GM12878 (cell line): Measurements from ENCODE around the gene CGB2. TPM values are rescaled to one million over a fixed set of nuclear protein-coding genes. Genes with fewer than 3 reads are reported as not detected.
A peak's percentile ranks its signal among the peaks of the same experiment; 100 is the strongest.

Source experiments
- ATAC-seq: fragments of 200-7000 bp; cut with Tn5 transposase; 3 replicates; pipeline ENCODE4 v1.9.1; 2020; ENCODE audit warnings: mild to moderate bottlenecking, moderate library complexity
- BruUV-seq: library from RNA; stranded (reverse); fragments of 400-500 nt; replicated peaks from 2 replicates; lab custom pipeline; 2021; lab: Mats Ljungman, UMichigan
- CTCF ChIA-PET: fragments of 300-600 bp; sonication (Branson Sonifier 250); formaldehyde crosslinking; extraction: SDS; loops from one replicate; lab custom pipeline; 2021; ENCODE audit warnings: inconsistent platforms; lab: Yijun Ruan, JAX
- POLR2A ChIA-PET: fragments of 350-600 bp; formaldehyde crosslinking; extraction: SDS; loops from one replicate; lab custom pipeline; 2021; ENCODE audit warnings: inconsistent platforms; lab: Charles Lee
- RAD21 ChIA-PET: fragments of 300-600 bp; sonication (Branson Sonifier 250); formaldehyde crosslinking; loops from one replicate; lab custom pipeline; 2023; ENCODE audit warnings: antibody characterized with exemption; ENCODE audit not compliant: unreplicated experiment; lab: Charles Lee
- SMC1A ChIA-PET: fragments of 300-600 bp; sonication (Branson Sonifier 250); formaldehyde crosslinking; loops from one replicate; lab custom pipeline; 2023; ENCODE audit not compliant: unreplicated experiment, uncharacterized antibody; lab: Charles Lee
- DNase-seq: peaks from one replicate; pipeline ENCODE4 v3.0.0-alpha.2; 2011; ENCODE audit warnings: low read depth, low spot score
- FAIRE-seq: peaks from 3 replicates; lab custom pipeline; 2011; peaks lifted over from hg19 to GRCh38; lab: Jason Lieb, UNC
- H2AFZ ChIP-seq: 2 replicates; pipeline ENCODE4 v1.6.0; 2011; ENCODE audit warnings: low read depth, low read length, control low read depth; ENCODE audit not compliant: control insufficient read depth
- H3K27ac ChIP-seq: 2 replicates; pipeline ENCODE4 v1.5.1; 2011; ENCODE audit warnings: control low read depth; ENCODE audit not compliant: control insufficient read depth, insufficient read depth
- H3K27me3 ChIP-seq, 2 experiments: replicated peaks in 1 of 2; 2 replicates each; pipeline versions ENCODE4 v1.6.0 to v1.6.1; 2011; ENCODE audit warnings: low read length in 1 of 2; ENCODE audit not compliant: control insufficient read depth in 2 of 2, insufficient read depth in 2 of 2
- H3K36me3 ChIP-seq, 2 experiments: 2 replicates each; pipeline ENCODE4 v1.5.1; 2011; ENCODE audit warnings: low read length in 1 of 2; ENCODE audit not compliant: control insufficient read depth in 2 of 2, insufficient read depth in 2 of 2
- H3K4me1 ChIP-seq: 2 replicates; pipeline ENCODE4 v1.6.1; 2011; ENCODE audit warnings: mild to moderate bottlenecking, low read length, moderate library complexity, mixed read lengths; ENCODE audit not compliant: control insufficient read depth, insufficient read depth
- H3K4me2 ChIP-seq: 2 replicates; pipeline ENCODE4 v1.6.0; 2011; ENCODE audit warnings: control low read depth; ENCODE audit not compliant: control insufficient read depth, insufficient read depth
- H3K4me3 ChIP-seq: fragments of 200-600 bp; sonication (generic); 2 replicates; pipeline ENCODE4 v1.5.1; 2016
- H3K79me2 ChIP-seq: 2 replicates; pipeline ENCODE4 v1.6.0; 2011; ENCODE audit warnings: low read length; ENCODE audit not compliant: control insufficient read depth, insufficient read depth
- H3K9ac ChIP-seq: 2 replicates; pipeline ENCODE4 v1.8.0; 2011; ENCODE audit warnings: low read length, control low read depth, mixed read lengths; ENCODE audit not compliant: control insufficient read depth, insufficient read depth
- H3K9me3 ChIP-seq: replicated peaks from 3 replicates; pipeline ENCODE4 v1.5.1; 2011; ENCODE audit warnings: mild to moderate bottlenecking, low read length; ENCODE audit not compliant: control insufficient read depth, insufficient read depth
- H4K20me1 ChIP-seq: 2 replicates; pipeline ENCODE4 v1.6.0; 2011; ENCODE audit not compliant: control insufficient read depth, insufficient read depth
- BACH1 ChIP-seq: fragments of 450-650 bp; IDR thresholded peaks from 2 replicates; pipeline ENCODE4 v1.6.1; 2017; ENCODE audit warnings: mild to moderate bottlenecking, borderline replicate concordance
- CBX5 ChIP-seq: sonication (generic); IDR thresholded peaks from 2 replicates; pipeline ENCODE4 v1.6.1; 2016; ENCODE audit warnings: low read depth, moderate library complexity, mild to moderate bottlenecking, inconsistent platforms
- CEBPB ChIP-seq, 2 experiments: fragments of 150-350 bp in 1 of 2; IDR thresholded peaks; 2 replicates each; pipeline ENCODE4 v1.6.1; 2012 to 2014; ENCODE audit warnings: low read depth in 2 of 2, low read length in 2 of 2, borderline replicate concordance in 1 of 2, inconsistent platforms in 1 of 2
- ESRRA ChIP-seq: IDR thresholded peaks from 2 replicates; pipeline ENCODE4 v1.6.1; 2012; ENCODE audit warnings: mild to moderate bottlenecking, low read length, improper control_type of control experiment
- FOS ChIP-seq: IDR thresholded peaks from 3 replicates; pipeline ENCODE4 v1.6.1; 2011; ENCODE audit warnings: borderline replicate concordance; ENCODE audit not compliant: insufficient read length; ENCODE audit errors: extremely low read depth
- HDAC6 ChIP-seq: fragments of 200-600 bp; sonication (generic); IDR thresholded peaks from one replicate; pipeline ENCODE4 v1.8.0; 2017; ENCODE audit warnings: antibody characterized with exemption; ENCODE audit not compliant: unreplicated experiment
- HSF1 ChIP-seq: fragments of 150-350 bp; IDR thresholded peaks from 2 replicates; pipeline ENCODE4 v1.6.1; 2014; ENCODE audit warnings: mild to moderate bottlenecking, low read depth, low read length
- JUNB ChIP-seq: IDR thresholded peaks from 2 replicates; pipeline ENCODE4 v1.6.1; 2016; ENCODE audit warnings: antibody characterized with exemption, mild to moderate bottlenecking
- LARP7 ChIP-seq: fragments of 450-650 bp; IDR thresholded peaks from 2 replicates; pipeline ENCODE4 v1.6.1; 2017; ENCODE audit warnings: mild to moderate bottlenecking
- MYC ChIP-seq: IDR thresholded peaks from 2 replicates; pipeline ENCODE4 v1.6.1; 2011; ENCODE audit warnings: mild to moderate bottlenecking, low read length, moderate library complexity, inconsistent platforms; ENCODE audit not compliant: insufficient read depth, insufficient replicate concordance, insufficient read length, severe bottlenecking
- NR2C2 ChIP-seq: IDR thresholded peaks from 2 replicates; pipeline ENCODE4 v1.6.1; 2011; ENCODE audit warnings: borderline replicate concordance, low read depth; ENCODE audit not compliant: control insufficient read depth, insufficient read length
- POLR2A ChIP-seq: IDR thresholded peaks from 2 replicates; pipeline ENCODE4 v1.6.1; 2011; ENCODE audit warnings: low read depth, mild to moderate bottlenecking, low read length
- RCOR1 ChIP-seq: conservative IDR thresholded peaks from 2 replicates; pipeline ENCODE4 v1.6.1; 2012; ENCODE audit warnings: low read depth, low read length, improper control_type of control experiment
- SMARCA5 ChIP-seq: fragments of 450-650 bp; IDR thresholded peaks from 2 replicates; pipeline ENCODE4 v1.6.1; 2017; ENCODE audit warnings: mild to moderate bottlenecking
- SRF ChIP-seq, 2 experiments: IDR thresholded peaks; 2 replicates each; pipeline ENCODE4 v1.6.1; 2011; ENCODE audit warnings: low read depth in 2 of 2, low read length in 2 of 2, mild to moderate bottlenecking in 1 of 2, moderate library complexity in 1 of 2
- STAT1 ChIP-seq: fragments of 450-650 bp; conservative IDR thresholded peaks from 2 replicates; pipeline ENCODE4 v1.6.1; 2014; ENCODE audit warnings: antibody characterized with exemption, mild to moderate bottlenecking
- TAF1 ChIP-seq: IDR thresholded peaks from 2 replicates; pipeline ENCODE4 v1.6.1; 2011; ENCODE audit warnings: mild to moderate bottlenecking, low read depth, low read length, borderline replicate concordance
- TCF3 ChIP-seq: IDR thresholded peaks from 2 replicates; pipeline ENCODE4 v1.6.1; 2012; ENCODE audit warnings: low read depth, mild to moderate bottlenecking, low read length, borderline replicate concordance; ENCODE audit not compliant: insufficient read depth
- YBX1 ChIP-seq: fragments of 450-650 bp; IDR thresholded peaks from 2 replicates; pipeline ENCODE4 v1.6.1; 2016; ENCODE audit warnings: antibody characterized with exemption
- ZNF384 ChIP-seq: IDR thresholded peaks from 2 replicates; pipeline ENCODE4 v1.6.1; 2012; ENCODE audit warnings: low read depth, mild to moderate bottlenecking, low read length, improper control_type of control experiment, borderline replicate concordance
- ZZZ3 ChIP-seq: IDR thresholded peaks from 2 replicates; pipeline ENCODE4 v1.6.1; 2011; ENCODE audit warnings: low read depth; ENCODE audit not compliant: control insufficient read depth, insufficient read length
- WGBS: methylation state at CpG from one replicate; pipeline ENCODE4 v1.1.6; 2016; ENCODE audit warnings: low lambda C conversion rate; ENCODE audit not compliant: insufficient replicate concordance, insufficient coverage; ENCODE audit errors: missing lambda C conversion rate; 5-methylcytosine and 5-hydroxymethylcytosine counted together
- in situ Hi-C: fragments of 300-500 bp; cut with MboI; formaldehyde crosslinking; loops from 9 replicates; pipeline ENCODE4 v1.14.3; 2018; ENCODE audit warnings: mixed read lengths
- intact Hi-C: fragments of 100-400 bp; cut with micrococcal nuclease; formaldehyde crosslinking; loops from one replicate; pipeline ENCODE4 v1.14.2; 2022; ENCODE audit not compliant: unreplicated experiment
- polyA plus RNA-seq, 11 experiments: library from polyadenylated mRNA; depleted of rRNA in 4 of 11; unstranded in 6 of 11; stranded (reverse) in 5 of 11; fragments of >200 nt; fragmentation: Nextera tagmentation in 4 of 11; fragmentation: Illumina TruSeq in 1 of 11; extraction: Ambion mirVana in 4 of 11; extraction: Trizol in 1 of 11; gene quantifications; 1 replicate in 1 of 11; 2 replicates in 10 of 11; pipeline versions ENCODE4 v1.2.1 to v1.2.3, GENCODE V29; 2011 to 2016; ENCODE audit warnings: inconsistent platforms in 2 of 11, missing spikeins in 2 of 11, low read depth in 1 of 11
- total RNA-seq, 4 experiments: library from RNA; depleted of rRNA in 3 of 4; stranded (reverse); fragments of >200 nt in 3 of 4; fragmentation: Illumina TruSeq in 1 of 4; extraction: Trizol in 1 of 4; gene quantifications; 2 replicates each; pipeline versions ENCODE4 v1.2.1 to v1.2.3, GENCODE V29; 2013 to 2021

Gene CGB2
- total and polyA plus RNA-seq, 10 of the 15 experiments (the other 5 are each of a cell fraction or from before 2014, with no cell fraction given), result 0.20 to 0.37 TPM; not detected in 8

- TF ChIP-seq HSF1 (no peak), CEBPB (IDR thresholded peaks at IDR 0.05; ENCODE audit: borderline replicate concordance in 1 of 2, low read depth in 2 of 2, low read length in 2 of 2) (no peak), POLR2A (no peak), SRF (IDR thresholded peaks at IDR 0.05; ENCODE audit: low read depth in 2 of 2, low read length in 2 of 2) (no peak)
These were observed 39.7 kb upstream of the CGB2 start (continued) for GRCh38 chr19:48991873-48992580.

- ChIA-PET RAD21 (interaction anchor here (0.5 to 2.4 kb wide), 27 partner anchors 14 to 919 kb away, joined by 3 to 17 read pairs (median 5); partner anchors contain the start of genes BCAT2, CA11, CGB2 and DBP), CTCF (interaction anchor here (0.6 to 4.0 kb wide), 35 partner anchors 9 to 788 kb away, joined by 3 to 55 read pairs (median 5); partner anchors contain the start of genes CA11, CGB2, HSD17B14 and LHB), POLR2A (interaction anchor here (0.5 to 3.6 kb wide), 28 partner anchors 8 to 619 kb away, joined by 3 to 41 read pairs (median 4); partner anchors contain the start of genes ALDH16A1, BAX, CD37 and FTL), SMC1A (interaction anchor here (0.5 to 1.9 kb wide), 14 partner anchors 9 to 1786 kb away, joined by 3 to 11 read pairs (median 4); partner anchors contain the start of genes CA11 and FTL)
- FAIRE-seq, result peak; percentile 86
- peak overlapping the region; percentile 86 for H3K27ac ChIP-seq
- H3K9ac ChIP-seq, result peak overlapping the region; percentile 91
- H3K9me3 ChIP-seq, result no peaks in the 10 kb centered on the region
- peak overlapping the region; percentile 93 for H3K4me3 ChIP-seq
- 3% methylated on average over 20 of the region's 20 CpGs for WGBS
- H2AFZ ChIP-seq, result peak overlapping the region; percentile 86
- peak; percentile 23 for ATAC-seq
- DNase-seq, result no peak
- intact Hi-C loops (no loop called here), in situ Hi-C loops (no loop called here)
- no peaks in the 10 kb centered on the region for H3K27me3 ChIP-seq
- no TSS peak for BruUV-seq
- peaks cover 51% of the 10 kb centered on the region for H3K79me2 ChIP-seq
- H3K4me1 ChIP-seq, result peaks cover 3% of the 10 kb centered on the region
- H3K4me2 ChIP-seq, result peak overlapping the region; percentile 80
- H3K36me3 ChIP-seq, result peaks cover 0 to 7% of the 10 kb centered on the region in 2 experiments; a peak in 3 of 4 replicates
- H4K20me1 ChIP-seq, result no peaks in the 10 kb centered on the region
- no peak; the same call in 1 of the 2 replicates for TF ChIP-seq SMARCA5
- TF ChIP-seq TAF1, result no peak
- TF ChIP-seq TCF3, result no peak
- TF ChIP-seq JUNB, result no peak
- TF ChIP-seq NR2C2, result no peak
- TF ChIP-seq ZNF384, result no peak
- no peak for TF ChIP-seq MYC
- peak; percentile 76; the same call in 1 of the 2 replicates for TF ChIP-seq LARP7
- no peak for TF ChIP-seq SRF (IDR thresholded peaks at IDR 0.05; ENCODE audit: low read depth in 2 of 2, low read length in 2 of 2)
- TF ChIP-seq ZZZ3, result no peak
- no peak for TF ChIP-seq FOS
- TF ChIP-seq STAT1, result no peak
- TF ChIP-seq HDAC6, result no peak
- no peak for TF ChIP-seq ESRRA
- 0 out of 2 replicates have a peak, but pooled peaks have one; percentile 21 for TF ChIP-seq RCOR1
- TF ChIP-seq BACH1, result no peak
- TF ChIP-seq YBX1, result no peak
- no peak for TF ChIP-seq CBX5
These were observed 39.0 kb upstream of the CGB2 start for GRCh38 chr19:48992581-48993174.
